Measurements from ENCODE around the gene CDC42EP2. TPM values are rescaled to one million over a fixed set of nuclear protein-coding genes. Genes with fewer than 3 reads are reported as not detected.
A peak's percentile ranks its signal among the peaks of the same experiment; 100 is the strongest.

Gene CDC42EP2
- total RNA-seq, 1 experiment from 2014 or later, result 10.5 TPM

GRCh38 chr11:65304110-65304509 is 10.6 kb upstream of the CDC42EP2 start:
- Histone ChIP-seq H3K36me3 (peaks cover 54% of the 10 kb centered on the region), H3K27me3 (replicated peaks) (no peaks in the 10 kb centered on the region), H3K4me3 (no peak overlapping the region), H3K27ac (no peak overlapping the region), H3K4me1 (replicated peaks) (peaks cover 19% of the 10 kb centered on the region), H3K9me3 (replicated peaks) (no peaks in the 10 kb centered on the region)
- no peak for DNase-seq (ENCODE audit: low read depth in 1 of 2, low spot score in 2 of 2)

- Histone ChIP-seq H3K4me3 (no peak overlapping the region), H3K27ac (no peak overlapping the region)
Observed at GRCh38 chr11:65304613-65305012, 10.1 kb upstream of the CDC42EP2 start.

GRCh38 chr11:65305501-65306268 is 9.0 kb upstream of the CDC42EP2 start:
- Histone ChIP-seq H3K27me3 (replicated peaks) (no peaks in the 10 kb centered on the region), H3K36me3 (peaks cover 38% of the 10 kb centered on the region), H3K4me3 (no peak overlapping the region), H3K4me1 (replicated peaks) (peaks cover 30% of the 10 kb centered on the region), H3K9me3 (replicated peaks) (no peaks in the 10 kb centered on the region), H3K27ac (no peak overlapping the region)
- DNase-seq (ENCODE audit: low read depth in 1 of 2, low spot score in 2 of 2), result peak in 1 of 2 experiments; percentile 34

More at GRCh38 chr11:65304613-65305012, 10.1 kb upstream of the CDC42EP2 start:
- peaks cover 49% of the 10 kb centered on the region for H3K36me3 ChIP-seq
- no peaks in the 10 kb centered on the region for H3K27me3 ChIP-seq (replicated peaks)
- no peak for DNase-seq (ENCODE audit: low read depth in 1 of 2, low spot score in 2 of 2)
- peaks cover 20% of the 10 kb centered on the region for H3K4me1 ChIP-seq (replicated peaks)
- H3K9me3 ChIP-seq (replicated peaks), result no peaks in the 10 kb centered on the region

GRCh38 chr11:65307298-65308229 is 7.1 kb upstream of the CDC42EP2 start:
- no peak for DNase-seq (ENCODE audit: low read depth in 1 of 2, low spot score in 2 of 2)
- no peaks in the 10 kb centered on the region for H3K9me3 ChIP-seq (replicated peaks)
- peaks cover 34% of the 10 kb centered on the region for H3K4me1 ChIP-seq (replicated peaks)
- no peak overlapping the region for H3K27ac ChIP-seq
- no peaks in the 10 kb centered on the region for H3K27me3 ChIP-seq (replicated peaks)
- peaks cover 24% of the 10 kb centered on the region for H3K36me3 ChIP-seq
- no peak overlapping the region for H3K4me3 ChIP-seq

GRCh38 chr11:65308281-65308891 is 6.3 kb upstream of the CDC42EP2 start:
- H3K4me3 ChIP-seq, result no peak overlapping the region

GRCh38 chr11:65309006-65309405 is 5.7 kb upstream of the CDC42EP2 start:
- peaks cover 12% of the 10 kb centered on the region for H3K36me3 ChIP-seq
- H3K27ac ChIP-seq, result no peak overlapping the region
- H3K4me1 ChIP-seq (replicated peaks), result peaks cover 39% of the 10 kb centered on the region

More at GRCh38 chr11:65308281-65308891, 6.3 kb upstream of the CDC42EP2 start:
- H3K27me3 ChIP-seq (replicated peaks), result no peaks in the 10 kb centered on the region
- H3K4me1 ChIP-seq (replicated peaks), result peaks cover 35% of the 10 kb centered on the region
- DNase-seq (ENCODE audit: low read depth in 1 of 2, low spot score in 2 of 2), result peak in 1 of 2 experiments; percentile 33
- H3K36me3 ChIP-seq, result peaks cover 18% of the 10 kb centered on the region
- no peak overlapping the region for H3K27ac ChIP-seq
- no peaks in the 10 kb centered on the region for H3K9me3 ChIP-seq (replicated peaks)

GRCh38 chr11:65310215-65310614 is 4.5 kb upstream of the CDC42EP2 start:
- peaks cover 44% of the 10 kb centered on the region for H3K4me1 ChIP-seq (replicated peaks)
- no peak overlapping the region for H3K27ac ChIP-seq
- peak in 1 of 2 experiments; percentile 82 for DNase-seq (ENCODE audit: low read depth in 1 of 2, low spot score in 2 of 2)
- H3K36me3 ChIP-seq, result peaks cover 10% of the 10 kb centered on the region
- no peaks in the 10 kb centered on the region for H3K27me3 ChIP-seq (replicated peaks)
- H3K4me3 ChIP-seq, result no peak overlapping the region
- no peaks in the 10 kb centered on the region for H3K9me3 ChIP-seq (replicated peaks)

More at GRCh38 chr11:65309006-65309405, 5.7 kb upstream of the CDC42EP2 start:
- DNase-seq (ENCODE audit: low read depth in 1 of 2, low spot score in 2 of 2), result no peak
- H3K4me3 ChIP-seq, result no peak overlapping the region
- no peaks in the 10 kb centered on the region for H3K9me3 ChIP-seq (replicated peaks)
- H3K27me3 ChIP-seq (replicated peaks), result no peaks in the 10 kb centered on the region

- no peaks in the 10 kb centered on the region for H3K27me3 ChIP-seq (replicated peaks)
- H3K36me3 ChIP-seq, result peaks cover 7% of the 10 kb centered on the region
- no peaks in the 10 kb centered on the region for H3K9me3 ChIP-seq (replicated peaks)
- DNase-seq (ENCODE audit: low read depth in 1 of 2, low spot score in 2 of 2), result peak in 1 of 2 experiments; percentile 63
- H3K4me1 ChIP-seq (replicated peaks), result peaks cover 45% of the 10 kb centered on the region
- no peak overlapping the region for H3K27ac ChIP-seq
- no peak overlapping the region for H3K4me3 ChIP-seq
Observed at GRCh38 chr11:65310736-65311135, 3.9 kb upstream of the CDC42EP2 start.

- Histone ChIP-seq H3K4me1 (replicated peaks) (peaks cover 50% of the 10 kb centered on the region), H3K9me3 (replicated peaks) (no peaks in the 10 kb centered on the region), H3K4me3 (no peak overlapping the region), H3K27ac (no peak overlapping the region), H3K27me3 (replicated peaks) (no peaks in the 10 kb centered on the region), H3K36me3 (peaks cover 7% of the 10 kb centered on the region)
- no peak for DNase-seq (ENCODE audit: low read depth in 1 of 2, low spot score in 2 of 2)
Observed at GRCh38 chr11:65311170-65311678, 3.4 kb upstream of the CDC42EP2 start.

GRCh38 chr11:65315204-65315865 is 669 bp downstream of the CDC42EP2 start:
- peak; percentile 94 to 99 for DNase-seq (ENCODE audit: low read depth in 1 of 2, low spot score in 2 of 2)
- H3K36me3 ChIP-seq, result peaks cover 18% of the 10 kb centered on the region
- peak overlapping the region; percentile 77 for H3K4me3 ChIP-seq
- H3K27ac ChIP-seq, result peak overlapping the region; percentile 3
- H3K4me1 ChIP-seq (replicated peaks), result peaks cover 37% of the 10 kb centered on the region
- no peaks in the 10 kb centered on the region for H3K27me3 ChIP-seq (replicated peaks)
- H3K9me3 ChIP-seq (replicated peaks), result no peaks in the 10 kb centered on the region

GRCh38 chr11:65315866-65316226 is 1.2 kb downstream of the CDC42EP2 start:
- Histone ChIP-seq H3K9me3 (replicated peaks) (no peaks in the 10 kb centered on the region), H3K4me1 (replicated peaks) (peaks cover 31% of the 10 kb centered on the region), H3K27ac (no peak overlapping the region), H3K4me3 (peak overlapping the region; percentile 77), H3K36me3 (peaks cover 23% of the 10 kb centered on the region), H3K27me3 (replicated peaks) (no peaks in the 10 kb centered on the region)
- no peak for DNase-seq (ENCODE audit: low read depth in 1 of 2, low spot score in 2 of 2)

- Histone ChIP-seq H3K36me3 (peaks cover 29% of the 10 kb centered on the region), H3K4me1 (replicated peaks) (peaks cover 26% of the 10 kb centered on the region), H3K9me3 (replicated peaks) (no peaks in the 10 kb centered on the region), H3K4me3 (peak overlapping the region; percentile 77; the same call in 1 of the 2 replicates), H3K27ac (no peak overlapping the region), H3K27me3 (replicated peaks) (no peaks in the 10 kb centered on the region)
- no peak for DNase-seq (ENCODE audit: low read depth in 1 of 2, low spot score in 2 of 2)
Observed at GRCh38 chr11:65316227-65317024, 1.8 kb downstream of the CDC42EP2 start.

Data from SJSA1 (cell line).